Activated CD4-positive, alpha-beta T cell treated with anti-CD3 and anti-CD28 coated beads, Interleukin-2, amount 10 ng/mL, durations not matched to agents 7 days and 5 days (primary cell): Measurements from ENCODE around the gene ECSCR. TPM values are rescaled to one million over a fixed set of nuclear protein-coding genes. Genes with fewer than 3 reads are reported as not detected.

Experiments
- CTCF ChIA-PET: fragments of 350-600 bp; sonication (Branson Sonifier 250); formaldehyde crosslinking; loops from one replicate; lab custom pipeline; 2021; ENCODE audit warnings: antibody characterized with exemption; lab: Charles Lee
- POLR2A ChIA-PET: fragments of 350-600 bp; sonication (Branson Sonifier 250); formaldehyde crosslinking; loops from one replicate; lab custom pipeline; 2021; ENCODE audit warnings: antibody characterized with exemption; lab: Charles Lee
- DNase-seq: peaks from one replicate; pipeline ENCODE4 v3.0.0-alpha.2; 2020
- H3K27ac Mint-ChIP-seq: one replicate; pipeline ENCODE4 v1.8.0; 2021; ENCODE audit warnings: mild to moderate bottlenecking, moderate library complexity, mixed read lengths
- H3K27me3 Mint-ChIP-seq: one replicate; pipeline ENCODE4 v1.8.0; 2021; ENCODE audit warnings: mixed read lengths
- H3K36me3 Mint-ChIP-seq: one replicate; pipeline ENCODE4 v1.8.0; 2021; ENCODE audit warnings: low read depth, mixed read lengths
- H3K4me1 Mint-ChIP-seq: one replicate; pipeline ENCODE4 v1.8.0; 2021; ENCODE audit warnings: mixed read lengths
- H3K4me3 Mint-ChIP-seq: one replicate; pipeline ENCODE4 v1.8.0; 2021; ENCODE audit warnings: mild to moderate bottlenecking, moderate library complexity, mixed read lengths
- H3K9me3 Mint-ChIP-seq: one replicate; pipeline ENCODE4 v1.8.0; 2021; ENCODE audit warnings: mixed read lengths
- total RNA-seq, 2 experiments: library from RNA; stranded (reverse); gene quantifications; one replicate each; pipeline ENCODE4 v1.2.3, GENCODE V29; 2021

ECSCR gene
- total RNA-seq, 2 experiments from 2014 or later = 0.45 to 0.73 TPM

DNA sequence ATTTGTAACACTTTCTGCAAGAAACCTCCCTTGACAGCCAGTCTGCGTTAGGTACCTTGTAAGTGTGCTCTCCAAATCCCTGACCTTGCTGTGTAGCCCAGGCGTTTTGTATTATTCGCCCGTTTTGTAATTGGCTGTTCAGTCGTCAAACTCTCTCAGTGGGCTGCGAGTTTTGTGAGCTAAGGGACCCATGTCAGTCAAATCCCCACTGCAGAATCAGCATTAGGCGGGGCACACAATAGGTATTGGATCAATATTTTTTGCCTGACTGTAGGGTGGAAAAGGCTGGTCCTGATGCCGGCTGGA, 23.9 kb downstream of the ECSCR start:
- ChIA-PET CTCF (interaction anchor here (0.6 to 6.3 kb wide), 17 partner anchors 9 to 1108 kb away, joined by 3 to 49 read pairs (median 4); partner anchors contain the start of genes ECSCR and STING1), POLR2A (interaction anchor here (0.6 kb wide), 2 partner anchors 58 to 1131 kb away, joined by 3 to 6 read pairs; no protein-coding TSS in a partner anchor)
- H3K27ac Mint-ChIP-seq = peak overlapping the region; percentile 99
- H3K4me1 Mint-ChIP-seq = peaks cover 53% of the 10 kb centered on the region
- no peak for DNase-seq
- no peaks in the 10 kb centered on the region for H3K9me3 Mint-ChIP-seq
- H3K4me3 Mint-ChIP-seq = peak overlapping the region; percentile 94
- H3K27me3 Mint-ChIP-seq = no peaks in the 10 kb centered on the region
- peaks cover 6% of the 10 kb centered on the region for H3K36me3 Mint-ChIP-seq

DNA sequence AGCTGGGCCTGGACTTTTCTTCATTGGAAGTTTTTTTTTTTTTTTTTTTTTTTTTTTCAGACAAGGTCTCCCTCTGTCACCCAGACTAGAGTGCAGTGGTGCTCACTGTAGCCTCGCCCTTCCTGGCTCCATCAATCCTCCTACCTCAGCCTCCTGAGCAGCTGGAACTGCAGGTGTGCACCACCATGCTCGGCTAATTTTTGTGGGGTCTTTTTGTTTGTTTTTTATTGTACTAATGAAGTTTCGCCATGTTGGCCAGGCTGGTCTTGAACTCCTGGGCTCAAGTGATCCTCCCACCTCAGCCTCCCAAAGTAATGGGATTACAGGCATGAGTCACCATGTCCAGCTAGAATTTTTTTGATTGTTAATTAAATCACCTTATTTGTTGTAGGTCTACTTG, 26.9 kb downstream of the ECSCR start:
- ChIA-PET POLR2A (interaction anchor here (0.7 kb wide), 1 partner anchor 38 kb away, joined by 6 read pairs; no protein-coding TSS in a partner anchor), CTCF (interaction anchor here (0.6 to 6.3 kb wide), 8 partner anchors 10 to 412 kb away, joined by 3 to 49 read pairs (median 4); partner anchors contain the start of gene UBE2D2)
- Mint-ChIP-seq H3K27me3 (no peaks in the 10 kb centered on the region), H3K36me3 (peaks cover 6% of the 10 kb centered on the region), H3K4me1 (peaks cover 30% of the 10 kb centered on the region), H3K9me3 (no peaks in the 10 kb centered on the region), H3K27ac (no peak overlapping the region), H3K4me3 (no peak overlapping the region)
- no peak for DNase-seq

DNA sequence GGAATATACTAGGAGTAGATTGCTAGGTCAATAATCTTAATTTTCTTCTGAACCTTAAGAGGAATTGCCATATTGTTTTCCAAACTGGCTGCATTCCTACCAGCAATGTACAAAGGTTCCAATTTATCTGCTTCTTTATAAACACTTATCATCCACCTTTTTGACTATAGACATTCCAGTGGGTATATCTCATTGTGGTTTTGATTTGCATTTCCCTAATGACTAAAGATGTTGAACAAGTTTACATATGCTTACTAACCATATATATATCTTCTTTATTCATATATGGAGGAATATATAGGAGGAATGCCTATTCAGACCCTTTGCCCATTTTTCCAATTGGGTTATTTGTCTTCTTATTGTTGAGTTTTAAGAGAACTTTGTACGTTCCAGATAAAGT, 30.8 kb downstream of the ECSCR start:
- H3K36me3 Mint-ChIP-seq = peaks cover 6% of the 10 kb centered on the region
- DNase-seq = no peak
- H3K4me3 Mint-ChIP-seq = no peak overlapping the region
- ChIA-PET POLR2A (no interaction called here), CTCF (interaction anchor here (0.8 to 3.1 kb wide), 4 partner anchors 9 to 67 kb away, joined by 3 to 8 read pairs (median 6); no protein-coding TSS in a partner anchor)
- H3K9me3 Mint-ChIP-seq = no peaks in the 10 kb centered on the region
- no peaks in the 10 kb centered on the region for H3K27me3 Mint-ChIP-seq
- no peak overlapping the region for H3K27ac Mint-ChIP-seq
- H3K4me1 Mint-ChIP-seq = peaks cover 9% of the 10 kb centered on the region

GRCh38 chr5:139430015-139430414, 32.5 kb downstream of the ECSCR start:
- Mint-ChIP-seq H3K36me3 (peaks cover 6% of the 10 kb centered on the region), H3K4me3 (no peak overlapping the region), H3K9me3 (no peaks in the 10 kb centered on the region), H3K27ac (no peak overlapping the region), H3K4me1 (peaks cover 9% of the 10 kb centered on the region), H3K27me3 (no peaks in the 10 kb centered on the region)
- no peak for DNase-seq
- CTCF ChIA-PET = interaction anchor here (0.6 to 3.0 kb wide), 8 partner anchors 8 to 171 kb away, joined by 3 to 15 read pairs (median 4); partner anchors contain the start of genes DNAJC18 and STING1
- POLR2A ChIA-PET = no interaction called here

DNA sequence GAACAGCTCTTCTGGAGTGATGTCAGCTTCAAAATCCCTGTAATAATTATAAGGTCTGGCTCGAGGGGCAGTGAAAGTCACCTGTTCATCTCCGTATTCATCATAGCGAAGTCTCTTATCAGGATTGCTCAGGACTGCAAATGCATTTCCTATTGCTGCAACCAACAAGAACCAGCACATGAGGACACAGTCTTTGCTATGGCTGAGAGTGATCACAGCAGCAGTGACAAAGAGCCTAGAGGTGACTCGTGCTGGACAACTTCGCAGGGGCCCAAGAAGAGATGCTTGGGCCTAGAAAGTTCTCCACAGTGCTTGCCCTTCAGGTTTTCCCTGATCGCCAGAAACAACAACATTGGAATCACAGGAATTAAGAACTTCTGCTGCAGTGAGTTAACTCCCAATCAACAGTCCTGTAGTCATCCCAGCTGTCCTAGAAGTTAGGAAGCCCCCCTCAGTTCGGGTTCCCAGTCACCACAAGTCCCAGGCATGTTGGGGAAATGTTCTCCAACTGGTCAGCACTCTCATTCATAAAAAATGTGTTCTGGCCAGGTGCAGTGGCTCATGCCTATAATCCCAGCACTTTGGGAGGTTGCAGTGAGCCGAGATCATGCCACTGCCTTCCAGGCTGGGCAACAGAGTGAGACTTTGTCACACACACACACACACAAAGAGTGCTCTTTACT, 36.2 kb downstream of the ECSCR start:
- H3K4me1 Mint-ChIP-seq = peaks cover 19% of the 10 kb centered on the region
- no peaks in the 10 kb centered on the region for H3K9me3 Mint-ChIP-seq
- ChIA-PET POLR2A (no interaction called here), CTCF (interaction anchor here (0.5 to 9.4 kb wide), 6 partner anchors 10 to 285 kb away, joined by 3 to 170 read pairs (median 4); partner anchors contain the start of gene DNAJC18)
- H3K27ac Mint-ChIP-seq = no peak overlapping the region
- H3K27me3 Mint-ChIP-seq = no peaks in the 10 kb centered on the region
- peaks cover 15% of the 10 kb centered on the region for H3K36me3 Mint-ChIP-seq
- no peak for DNase-seq
- no peak overlapping the region for H3K4me3 Mint-ChIP-seq

GRCh38 chr5:139425497-139425896, 37.0 kb downstream of the ECSCR start:
- Mint-ChIP-seq H3K27ac (no peak overlapping the region), H3K36me3 (peaks cover 15% of the 10 kb centered on the region), H3K4me1 (peaks cover 19% of the 10 kb centered on the region), H3K4me3 (no peak overlapping the region), H3K27me3 (no peaks in the 10 kb centered on the region), H3K9me3 (no peaks in the 10 kb centered on the region)
- DNase-seq = no peak
- ChIA-PET CTCF (interaction anchor here (0.6 to 9.4 kb wide), 5 partner anchors 9 to 284 kb away, joined by 3 to 170 read pairs (median 5); partner anchors contain the start of gene DNAJC18), POLR2A (no interaction called here)

DNA sequence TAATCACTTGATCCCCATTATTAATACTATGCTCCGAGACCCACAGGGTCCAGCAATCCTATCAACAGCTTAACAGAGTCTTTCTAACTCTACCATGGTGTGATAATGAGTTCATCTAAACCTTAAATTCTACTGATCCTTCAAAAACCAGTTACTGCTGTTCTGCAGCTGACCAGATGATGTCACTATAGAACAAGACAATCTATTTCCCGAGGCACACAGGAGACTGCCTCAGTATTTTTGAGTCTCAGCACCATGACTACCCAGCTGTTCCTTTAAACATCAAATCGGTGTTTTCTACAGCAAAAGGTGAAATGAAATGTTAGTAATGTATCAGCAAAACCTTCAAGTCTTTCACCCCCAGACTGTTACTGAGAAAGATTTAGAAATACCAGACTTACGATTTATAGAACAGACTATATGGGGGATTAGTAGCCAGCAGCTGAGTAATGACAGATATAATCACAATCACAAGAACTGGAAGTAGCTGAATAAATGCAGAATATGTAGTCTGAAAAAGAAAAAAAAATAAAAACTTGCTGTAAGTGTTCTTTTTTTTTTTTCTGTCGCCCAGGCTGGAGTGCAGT, 40.1 kb downstream of the ECSCR start:
- Mint-ChIP-seq H3K9me3 (no peaks in the 10 kb centered on the region), H3K4me1 (peaks cover 26% of the 10 kb centered on the region), H3K4me3 (no peak overlapping the region), H3K27ac (no peak overlapping the region), H3K36me3 (peaks cover 12% of the 10 kb centered on the region), H3K27me3 (no peaks in the 10 kb centered on the region)
- peak; percentile 77 for DNase-seq
- ChIA-PET CTCF (interaction anchor here (0.7 to 9.4 kb wide), 39 partner anchors 8 to 1068 kb away, joined by 3 to 170 read pairs (median 4); partner anchors contain the start of genes DNAJC18, SLC23A1, SPATA24 and STING1), POLR2A (interaction anchor here (0.6 kb wide), 1 partner anchor 76 kb away, joined by 4 read pairs; no protein-coding TSS in a partner anchor)

DNA sequence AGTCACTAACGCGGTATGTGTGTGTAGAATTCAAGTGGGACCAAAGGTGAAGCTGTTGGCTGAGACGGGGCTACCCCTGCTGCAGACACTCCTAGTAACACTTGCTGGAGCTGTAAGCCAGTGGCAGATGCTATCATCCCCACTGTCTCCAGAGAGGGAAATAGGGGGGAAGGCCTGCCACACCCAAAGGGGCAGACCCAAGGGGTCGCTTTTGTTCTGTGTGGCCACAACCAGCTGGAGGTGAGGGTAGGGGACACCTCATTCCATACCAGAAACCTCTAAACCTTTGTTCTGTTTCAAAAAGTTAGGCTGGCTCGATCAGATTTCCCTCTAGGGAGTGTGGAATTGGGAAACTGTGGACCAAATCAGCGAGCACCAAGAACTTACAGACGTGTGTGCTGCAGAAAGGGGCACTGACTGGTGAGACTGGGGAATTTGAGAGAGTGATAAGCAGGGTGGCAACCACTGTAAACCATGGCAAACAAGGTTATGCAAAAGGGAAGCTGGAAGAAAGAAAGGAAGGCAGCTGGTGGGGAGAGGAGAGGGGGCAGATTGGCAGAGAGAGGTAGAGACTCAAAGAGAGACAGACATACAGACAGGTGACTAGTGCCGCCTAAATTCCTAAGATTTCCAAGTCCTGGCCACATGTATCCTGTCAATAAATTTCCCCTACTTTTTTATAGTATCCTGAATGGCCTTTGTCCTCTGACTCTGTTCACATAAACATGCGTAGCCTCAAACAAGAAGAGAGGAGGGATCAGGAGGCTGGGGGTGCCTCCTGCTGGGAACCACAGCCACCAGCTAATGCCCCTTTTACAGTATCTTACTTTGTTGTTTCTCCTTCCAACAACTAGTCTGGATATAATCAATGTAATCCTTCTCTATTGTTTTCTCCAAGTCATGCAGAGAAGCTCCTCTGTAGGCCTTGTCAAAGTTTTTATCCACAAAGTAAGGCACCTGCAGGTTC, 43.0 kb downstream of the ECSCR start:
- POLR2A ChIA-PET = no interaction called here
- CTCF ChIA-PET = interaction anchor here (0.8 to 9.4 kb wide), 13 partner anchors 9 to 248 kb away, joined by 3 to 170 read pairs (median 4); partner anchors contain the start of genes DNAJC18, SPATA24, STING1 and UBE2D2
- Mint-ChIP-seq H3K27me3 (no peaks in the 10 kb centered on the region), H3K27ac (no peak overlapping the region), H3K9me3 (no peaks in the 10 kb centered on the region), H3K4me1 (peaks cover 45% of the 10 kb centered on the region), H3K4me3 (no peak overlapping the region), H3K36me3 (peaks cover 15% of the 10 kb centered on the region)
- DNase-seq = no peak

GRCh38 chr5:139418793-139419192, 43.8 kb downstream of the ECSCR start:
- POLR2A ChIA-PET = no interaction called here

GRCh38 chr5:139417214-139417613, 45.3 kb downstream of the ECSCR start:
- Mint-ChIP-seq H3K36me3 (peaks cover 6% of the 10 kb centered on the region), H3K27ac (no peak overlapping the region), H3K4me1 (peaks cover 59% of the 10 kb centered on the region), H3K27me3 (no peaks in the 10 kb centered on the region), H3K9me3 (no peaks in the 10 kb centered on the region), H3K4me3 (no peak overlapping the region)
- no peak for DNase-seq
- ChIA-PET POLR2A (no interaction called here), CTCF (interaction anchor here (0.7 to 9.4 kb wide), 6 partner anchors 8 to 788 kb away, joined by 3 to 170 read pairs (median 7); no protein-coding TSS in a partner anchor)

More at GRCh38 chr5:139418793-139419192, 43.8 kb downstream of the ECSCR start:
- Mint-ChIP-seq H3K4me3 (no peak overlapping the region), H3K27me3 (no peaks in the 10 kb centered on the region), H3K36me3 (peaks cover 11% of the 10 kb centered on the region), H3K27ac (no peak overlapping the region), H3K4me1 (peaks cover 49% of the 10 kb centered on the region), H3K9me3 (no peaks in the 10 kb centered on the region)
- CTCF ChIA-PET = interaction anchor here (0.8 to 9.4 kb wide), 6 partner anchors 9 to 249 kb away, joined by 3 to 170 read pairs (median 6); partner anchors contain the start of gene SPATA24
- no peak for DNase-seq

DNA sequence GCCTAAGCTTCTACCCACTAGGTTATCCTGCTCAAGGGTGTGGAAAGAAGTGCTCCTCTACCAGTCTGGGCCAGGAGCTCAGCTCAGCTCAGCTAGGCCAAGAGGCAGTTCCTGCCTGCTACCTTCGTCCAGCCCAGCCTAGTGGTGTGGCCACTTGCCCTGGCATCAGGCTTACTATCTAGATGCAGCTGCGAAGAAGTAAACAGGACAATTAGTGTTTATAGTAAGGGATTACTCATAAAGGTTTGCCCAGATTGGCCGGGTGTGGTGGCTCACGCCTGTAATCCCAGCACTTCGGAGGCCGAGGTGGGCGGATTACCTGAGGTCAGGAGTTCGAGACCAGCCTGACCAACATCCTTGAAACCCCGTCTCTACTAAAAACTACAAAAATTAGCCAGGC, 45.9 kb downstream of the ECSCR start:
- H3K36me3 Mint-ChIP-seq = peaks cover 5% of the 10 kb centered on the region
- ChIA-PET CTCF (interaction anchor here (0.9 to 2.0 kb wide), 7 partner anchors 9 to 96 kb away, joined by 3 to 11 read pairs (median 4); partner anchors contain the start of gene STING1), POLR2A (interaction anchor here (1.0 kb wide), 1 partner anchor 66 kb away, joined by 3 read pairs; the partner anchor contains the start of gene STING1)
- H3K27me3 Mint-ChIP-seq = no peaks in the 10 kb centered on the region
- no peaks in the 10 kb centered on the region for H3K9me3 Mint-ChIP-seq
- DNase-seq = no peak
- no peak overlapping the region for H3K4me3 Mint-ChIP-seq
- H3K27ac Mint-ChIP-seq = peak overlapping the region; percentile 69
- peaks cover 58% of the 10 kb centered on the region for H3K4me1 Mint-ChIP-seq
